HG02973 (cell line): ENCODE measurements around the gene ARSG.
"Not testable (repeated sequence)": the region's sequence is repeated elsewhere in the genome, so short reads cannot be mapped to it uniquely, and the experiment has no call there.

ENCODE experiments used
- ATAC-seq: cut with Tn5 transposase; IDR thresholded peaks from one replicate; pipeline ENCODE4 v1.9.1; 2021; ENCODE audit warnings: moderate library complexity; ENCODE audit not compliant: unreplicated experiment

Gene ARSG

DNA sequence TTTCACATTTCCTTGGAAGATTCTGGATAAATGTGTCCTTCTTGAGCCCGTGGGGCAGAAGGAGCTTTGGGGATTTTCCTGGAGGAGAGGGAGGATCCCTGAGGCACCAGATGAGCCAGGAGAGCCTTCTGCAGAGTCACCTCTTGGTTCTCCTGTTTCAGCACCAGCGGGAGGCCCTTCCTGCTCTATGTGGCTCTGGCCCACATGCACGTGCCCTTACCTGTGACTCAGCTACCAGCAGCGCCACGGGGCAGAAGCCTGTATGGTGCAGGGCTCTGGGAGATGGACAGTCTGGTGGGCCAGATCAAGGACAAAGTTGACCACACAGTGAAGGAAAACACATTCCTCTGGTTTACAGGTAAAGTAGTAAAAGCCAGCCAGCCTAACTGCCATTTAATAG, 77.1 kb downstream of the ARSG start:
- ATAC-seq: no peak

DNA sequence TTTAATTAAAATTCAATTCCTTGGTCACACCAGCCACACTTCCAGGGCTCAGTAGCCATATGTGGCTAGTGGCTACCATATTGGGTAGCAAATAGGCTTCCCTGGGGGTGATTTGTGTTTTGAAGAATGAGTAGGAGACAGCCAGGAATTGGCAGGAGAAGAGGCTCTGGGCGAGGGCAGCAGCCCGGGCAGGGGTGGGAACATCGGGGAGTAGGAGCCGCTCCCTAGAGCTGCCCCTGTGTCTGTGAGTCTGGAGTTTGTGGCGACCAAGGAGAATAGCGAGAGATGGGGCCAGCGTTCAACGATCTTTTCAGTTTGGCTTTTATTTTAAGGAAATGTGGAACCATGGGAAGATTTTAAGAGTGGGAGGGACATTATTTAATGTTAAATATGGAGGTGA, 84.3 kb downstream of the ARSG start:
- no peak for ATAC-seq

DNA sequence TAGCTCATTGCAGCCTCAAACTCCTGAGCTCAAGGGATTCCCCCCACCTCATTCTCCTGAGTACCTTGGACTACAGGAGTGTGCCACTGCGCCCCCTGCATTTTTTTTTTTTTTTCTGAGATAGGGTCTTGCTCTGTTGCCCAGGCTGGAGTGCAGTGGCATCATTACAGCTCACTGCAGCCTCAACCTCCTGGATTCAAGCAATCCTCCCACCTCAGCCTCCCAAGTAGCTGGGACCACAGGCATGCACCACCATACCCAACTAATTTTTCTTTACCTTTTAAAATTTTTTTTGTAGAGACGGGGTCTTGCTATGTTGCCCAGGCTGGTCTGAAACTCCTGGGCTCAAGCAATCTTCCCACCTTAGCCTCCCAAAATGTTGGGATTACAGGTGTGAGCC, 84.9 kb downstream of the ARSG start:
- not testable (repeated sequence) for ATAC-seq

DNA sequence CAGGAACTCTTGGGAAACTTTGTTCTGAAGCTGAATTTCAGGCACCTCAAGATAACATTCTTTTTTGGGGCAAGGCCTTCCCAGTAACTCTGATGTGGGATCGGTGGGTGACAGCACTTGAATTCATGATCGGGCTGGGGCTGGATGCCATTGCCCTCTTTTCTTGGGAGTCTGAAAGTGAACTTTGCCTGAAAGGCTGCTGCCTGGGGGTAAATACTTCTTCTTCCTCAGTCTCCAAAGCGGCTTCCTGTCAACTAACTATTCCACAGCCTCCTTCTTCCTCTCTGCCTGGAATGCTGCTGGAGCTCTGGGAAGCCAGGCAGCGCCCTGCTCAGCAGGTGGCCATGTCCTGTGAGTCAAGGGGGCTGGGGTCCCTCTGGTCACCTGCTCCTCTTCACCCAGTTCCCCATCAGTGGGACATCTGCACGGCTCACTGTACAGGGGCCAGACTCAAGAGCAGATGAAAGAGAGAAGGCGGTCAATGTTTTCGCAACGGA, 86.5 kb downstream of the ARSG start:
- no peak for ATAC-seq

DNA sequence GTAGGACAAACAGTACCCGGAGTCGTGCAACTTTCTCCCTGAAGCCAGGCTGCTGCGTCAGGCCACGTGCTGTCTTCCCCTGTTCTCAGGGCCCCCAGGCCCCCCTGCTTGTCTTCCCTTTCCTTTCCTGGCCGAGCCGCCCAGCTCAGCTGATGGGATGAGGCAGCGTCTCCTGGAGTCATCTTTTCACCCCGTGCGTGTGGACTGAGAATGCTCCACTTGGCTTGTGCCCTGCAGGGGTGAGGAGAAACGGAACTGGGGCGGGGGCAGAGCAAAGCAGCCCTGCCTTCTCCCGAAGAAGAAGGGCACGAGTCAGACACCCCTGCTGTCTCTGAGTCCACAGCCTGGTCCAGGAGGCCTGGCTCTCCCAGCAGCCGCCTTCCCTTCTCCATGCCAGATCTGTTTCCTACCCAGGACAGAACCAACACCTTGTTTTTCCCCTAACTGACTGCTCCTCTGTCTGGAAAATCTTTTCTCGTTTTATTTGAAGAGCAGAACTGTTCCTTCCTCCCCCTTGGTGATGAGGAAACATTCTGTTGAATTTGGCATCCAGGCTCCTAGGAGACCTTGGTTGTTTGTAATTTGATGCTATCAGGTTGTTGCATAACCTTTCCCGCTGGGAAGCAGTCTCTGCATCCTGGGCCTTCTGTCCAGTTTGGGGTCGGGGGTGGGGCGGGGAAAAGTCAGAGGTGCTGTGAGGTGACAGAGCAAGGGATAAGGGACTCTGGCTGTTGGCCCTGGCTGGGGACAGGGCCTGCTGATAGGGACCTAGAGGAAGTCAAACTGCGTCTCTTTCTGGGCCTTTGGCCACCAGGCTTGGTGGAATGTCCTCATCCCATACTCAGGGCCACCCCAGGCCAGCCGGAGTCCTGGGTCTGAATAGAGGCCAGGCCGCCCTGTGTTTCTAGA, 87.2 kb downstream of the ARSG start:
- ATAC-seq: no peak

DNA sequence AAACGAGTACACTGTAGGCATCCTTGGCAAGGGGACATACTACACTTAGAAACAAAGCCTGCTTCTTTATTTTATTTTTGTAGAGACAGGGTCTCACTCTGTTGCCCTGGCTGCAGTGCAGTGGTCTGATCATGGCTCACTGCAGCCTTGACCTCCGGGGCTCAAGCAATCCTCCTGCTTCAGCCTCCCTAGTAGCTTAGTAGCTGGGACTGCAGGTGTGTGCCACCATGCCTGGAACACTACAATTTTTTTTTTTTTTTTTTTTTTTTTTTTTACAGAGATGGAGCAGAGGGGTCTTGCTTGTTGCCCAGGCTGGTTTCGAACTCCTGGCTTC, 87.8 kb downstream of the ARSG start:
- no peak for ATAC-seq

DNA sequence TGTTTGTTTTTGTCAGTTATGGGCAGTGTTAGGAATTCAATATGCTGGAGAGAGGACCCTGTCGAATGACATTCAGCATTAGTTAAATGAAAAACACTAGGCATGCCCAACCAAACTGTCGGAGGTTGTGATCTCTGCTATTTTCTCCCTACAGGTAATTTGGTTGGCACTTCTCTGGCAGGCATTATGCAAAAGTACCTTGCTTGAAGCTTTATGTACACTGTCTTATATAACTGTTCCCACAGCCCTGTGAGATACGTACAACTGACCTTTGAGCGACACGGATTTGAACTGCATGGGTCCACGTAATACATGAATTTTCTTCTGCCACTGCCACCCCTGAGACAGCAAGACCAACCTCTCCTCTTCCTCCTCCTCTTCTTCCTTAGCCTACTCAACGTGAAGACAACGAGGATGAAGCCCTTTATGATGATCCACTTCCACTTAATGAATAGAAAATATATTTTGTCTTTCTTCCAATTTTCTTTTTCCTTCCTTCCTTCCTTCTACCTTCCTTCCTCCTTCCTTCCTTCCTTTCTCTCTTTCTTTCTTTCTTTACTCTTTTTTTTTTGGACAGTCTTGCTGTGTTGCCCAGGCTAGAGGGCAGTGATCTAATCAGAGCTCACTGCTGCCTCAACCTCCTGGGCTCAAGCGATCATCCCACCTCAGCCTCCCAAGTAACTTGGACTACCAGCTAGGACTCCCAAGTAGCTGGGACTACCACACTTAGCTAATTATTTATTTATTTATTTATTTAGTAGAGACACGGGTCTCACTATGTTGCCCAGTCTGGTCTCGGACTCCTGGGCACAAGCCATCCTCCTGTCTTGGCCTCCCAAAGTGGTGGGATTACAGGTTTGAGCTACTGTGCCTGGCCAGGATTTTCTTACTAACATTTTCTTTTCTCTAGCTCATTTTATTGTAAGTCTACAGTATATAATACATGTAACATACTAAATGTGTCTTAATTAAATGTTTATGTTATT, 88.7 kb downstream of the ARSG start:
- ATAC-seq: no peak

DNA sequence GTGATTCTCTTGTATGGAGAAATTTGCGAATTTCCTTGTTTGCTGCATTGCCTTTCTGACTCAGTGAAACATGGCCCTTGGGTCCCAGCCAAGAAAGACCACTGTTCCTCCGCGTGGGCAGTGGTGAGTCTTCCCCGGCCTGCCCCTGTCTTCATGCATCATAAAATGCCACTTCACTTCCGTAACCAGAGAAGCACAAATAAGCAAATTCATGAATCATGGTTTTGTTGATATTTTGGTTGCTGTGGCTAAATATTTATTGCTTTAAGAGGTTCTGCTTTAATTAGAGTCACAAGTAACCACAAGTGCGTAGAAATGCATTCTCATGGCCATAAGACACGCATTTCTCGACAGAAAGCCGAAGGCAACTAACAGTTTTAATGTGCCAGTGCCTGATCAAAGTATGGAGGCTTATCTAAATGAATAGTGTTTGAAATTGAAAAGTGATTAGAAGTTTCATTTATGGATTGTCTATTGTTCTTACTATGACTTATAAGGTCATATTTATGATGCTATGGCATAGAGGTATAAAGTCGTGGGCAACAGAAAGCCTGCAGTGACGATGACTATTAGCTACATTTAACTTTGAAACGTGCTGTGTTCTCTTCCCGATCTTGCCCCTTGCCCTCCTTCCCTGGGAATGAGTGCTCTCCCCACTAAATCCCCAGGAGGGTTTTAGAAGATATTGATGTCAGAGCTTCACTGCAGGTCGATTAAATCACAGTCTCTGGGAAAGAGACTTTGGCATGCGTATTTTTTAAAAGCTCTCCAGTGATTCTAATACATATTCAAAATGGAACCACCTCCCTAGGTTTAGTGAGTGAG, 90.0 kb downstream of the ARSG start:
- no peak for ATAC-seq

DNA sequence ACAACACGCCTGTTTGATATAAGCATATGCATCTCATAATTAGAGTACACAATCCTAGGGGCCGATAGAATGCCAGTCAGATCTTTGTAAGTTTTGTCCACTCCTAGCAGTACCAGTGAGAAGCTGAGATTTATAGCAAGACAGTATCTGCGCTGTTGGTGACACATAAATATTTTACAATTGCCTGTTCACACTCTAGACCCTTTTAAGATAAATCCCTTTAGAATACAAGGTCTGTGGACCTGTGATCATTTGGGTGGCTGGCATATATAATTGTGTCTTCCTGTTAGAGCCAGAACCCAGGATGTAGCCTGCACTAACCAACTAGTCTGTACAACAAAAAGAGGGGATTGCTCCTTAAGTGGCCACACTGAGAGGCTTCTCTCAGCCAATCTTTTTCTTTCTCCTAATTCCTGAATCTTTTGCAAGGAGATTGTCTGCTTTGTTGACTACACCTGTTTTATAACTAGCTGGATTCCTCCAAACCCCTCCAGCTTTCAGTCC, 91.3 kb downstream of the ARSG start:
- ATAC-seq: no peak

DNA sequence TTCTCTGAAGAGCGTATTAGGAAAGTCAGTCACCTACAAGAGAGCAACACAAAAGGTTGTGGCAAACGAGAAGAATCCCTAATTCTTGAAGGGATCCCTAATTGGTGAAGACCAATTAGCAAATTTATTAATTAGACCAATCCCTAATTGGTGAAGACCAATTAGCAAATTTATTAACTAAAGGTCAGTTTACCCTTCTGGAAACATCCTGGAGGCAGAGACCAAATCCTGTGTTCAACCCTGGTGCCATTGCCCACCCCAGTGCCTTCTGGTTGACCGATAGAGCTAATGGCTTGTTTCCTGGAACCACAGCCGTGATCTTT, 91.8 kb downstream of the ARSG start:
- ATAC-seq: no peak

DNA sequence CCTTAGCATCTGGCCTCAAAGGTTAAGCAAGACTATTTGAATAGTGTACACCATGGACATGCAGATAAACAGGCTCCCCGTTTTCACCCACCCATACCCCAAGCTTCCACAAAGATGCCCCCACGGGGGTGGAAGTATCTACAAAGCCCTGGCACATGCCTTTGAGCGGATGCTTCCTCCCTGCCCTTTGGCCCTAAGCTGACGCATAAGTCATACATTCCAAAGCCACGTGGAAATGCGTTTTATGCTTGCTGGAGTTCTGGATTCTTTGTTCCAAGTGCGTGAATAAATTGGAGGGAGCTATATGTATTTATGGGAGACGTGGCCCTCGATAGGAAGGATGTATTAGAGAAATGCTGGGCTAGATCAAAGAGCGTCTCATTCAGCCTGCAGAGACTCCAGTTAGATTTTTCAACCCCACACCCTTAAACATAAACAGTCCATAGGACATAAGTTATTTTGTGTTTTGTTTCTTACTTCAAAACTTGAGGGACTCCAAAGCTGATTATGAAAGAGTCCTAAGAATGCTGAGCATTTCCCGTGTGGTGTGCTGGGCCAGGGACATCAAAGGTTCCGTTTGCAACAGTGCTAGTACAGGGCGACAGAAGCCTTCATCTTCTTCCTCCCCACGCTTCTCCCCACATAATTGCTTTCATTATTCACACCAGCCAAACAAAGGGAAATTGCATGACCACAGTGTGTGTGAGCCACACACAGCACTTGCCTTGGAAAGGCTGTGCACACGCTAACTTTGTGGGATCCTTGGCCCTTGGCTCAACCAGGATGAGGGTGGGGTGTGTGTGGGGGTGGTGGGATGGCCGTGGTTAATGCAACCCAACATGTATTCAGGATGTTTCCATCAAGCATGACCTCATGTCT, 92.4 kb downstream of the ARSG start:
- no peak for ATAC-seq

DNA sequence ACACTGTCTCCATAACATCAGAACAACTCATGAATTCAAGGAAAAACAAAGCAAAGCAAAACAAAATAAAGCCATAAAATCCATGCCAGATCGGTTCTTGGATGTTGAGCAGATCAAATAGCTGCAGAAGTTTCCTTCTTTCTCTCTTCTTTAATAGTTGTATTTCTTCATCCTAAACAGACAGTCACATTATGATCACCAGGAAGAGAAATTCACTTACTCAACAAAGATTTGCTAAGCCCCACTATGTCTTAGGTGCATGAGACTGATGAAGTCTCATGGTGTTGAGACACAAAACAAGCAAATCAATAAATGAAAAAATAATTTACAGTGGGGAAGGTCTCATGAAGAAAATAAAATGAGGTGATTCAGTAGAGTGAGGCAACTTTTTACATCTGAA, 93.2 kb downstream of the ARSG start:
- no peak for ATAC-seq

DNA sequence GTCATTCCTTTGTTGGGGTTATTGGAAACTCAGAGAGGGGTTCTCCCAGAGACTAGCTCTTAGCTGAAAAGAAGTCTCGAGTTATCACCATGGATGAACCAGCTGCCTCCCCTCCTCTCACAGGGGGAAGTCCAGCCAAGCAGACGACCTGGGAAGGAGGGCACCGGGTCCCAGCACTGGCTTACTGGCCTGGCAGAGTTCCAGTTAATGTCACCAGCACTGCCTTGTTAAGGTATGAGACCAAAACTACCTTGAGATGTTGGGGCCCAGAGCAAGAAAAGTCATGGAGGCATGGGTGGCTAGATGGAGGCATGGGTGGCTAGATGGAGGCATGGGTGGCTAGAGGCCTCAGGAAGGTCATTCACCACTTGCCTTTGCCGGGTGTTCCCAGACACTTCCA, 93.6 kb downstream of the ARSG start:
- no peak for ATAC-seq

DNA sequence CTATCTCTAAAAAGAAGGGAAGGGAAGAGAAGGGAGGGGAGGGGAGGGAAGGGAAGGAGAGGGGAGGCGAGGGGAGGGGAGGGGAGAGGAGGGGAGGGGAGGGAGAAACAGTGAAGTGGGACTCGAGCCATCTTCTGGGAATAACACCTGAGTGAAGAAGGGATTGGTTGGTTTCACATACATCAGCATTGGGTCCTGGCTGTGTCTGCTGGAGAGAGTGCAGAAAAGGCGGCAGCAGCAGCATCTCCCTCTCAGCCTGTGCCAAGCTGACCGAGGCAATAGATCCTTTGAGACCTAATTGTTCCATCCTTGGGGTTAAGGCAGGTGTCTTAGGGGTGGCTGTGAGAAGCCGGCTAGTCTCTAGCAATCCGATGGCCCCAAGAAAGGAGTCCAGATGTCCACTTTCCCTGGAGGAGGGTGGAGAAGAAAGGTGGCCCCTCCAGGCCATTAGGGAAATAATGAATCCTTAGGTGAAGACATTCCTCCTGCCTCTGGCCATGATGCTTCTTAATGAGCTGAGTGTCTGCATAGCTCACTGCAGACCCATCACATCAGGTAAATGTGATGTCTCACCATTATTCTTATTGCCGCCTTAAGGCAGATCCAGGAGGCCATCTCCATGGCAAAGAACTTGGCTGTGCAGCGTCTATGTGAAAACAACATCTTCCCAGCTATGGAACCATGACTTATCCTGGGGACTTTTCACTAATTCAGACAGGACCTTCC, 94.4 kb downstream of the ARSG start:
- ATAC-seq: no peak

DNA sequence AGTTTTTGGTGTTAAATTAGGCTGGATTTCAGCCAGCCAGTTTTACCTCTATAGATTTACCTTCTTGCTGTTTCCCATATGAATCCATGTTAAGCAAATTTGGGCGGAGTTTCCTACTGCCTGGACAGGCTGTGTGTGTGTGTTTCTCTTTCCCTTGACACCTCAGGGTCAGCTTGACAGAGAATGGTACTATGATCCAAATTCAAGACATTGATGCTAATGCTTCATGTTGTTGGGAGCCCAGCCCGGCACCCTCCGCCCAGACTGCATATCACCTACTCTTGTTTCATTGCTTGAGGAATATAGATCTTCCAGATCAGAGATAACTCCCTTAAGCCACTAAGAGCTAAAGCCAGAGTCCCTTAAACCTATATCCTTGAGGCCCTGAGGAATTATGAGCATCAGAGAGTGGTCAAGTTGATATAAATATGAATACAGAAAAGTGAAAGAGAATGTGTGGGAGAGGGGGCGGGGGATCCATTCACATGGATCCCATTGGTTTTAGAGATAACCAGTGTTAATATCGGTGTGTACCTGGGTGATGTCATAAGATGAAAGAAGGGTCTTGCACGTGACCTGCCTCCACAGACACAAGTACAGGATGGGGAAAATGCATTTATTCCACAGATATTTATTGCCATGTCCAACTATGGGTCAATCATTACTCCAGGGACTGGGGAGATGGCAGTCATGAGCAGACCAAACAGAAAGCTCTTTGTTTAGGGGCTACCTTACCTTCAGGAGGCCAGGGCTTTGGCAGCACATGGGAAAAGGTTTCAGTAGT, 96.3 kb downstream of the ARSG start:
- no peak for ATAC-seq

DNA sequence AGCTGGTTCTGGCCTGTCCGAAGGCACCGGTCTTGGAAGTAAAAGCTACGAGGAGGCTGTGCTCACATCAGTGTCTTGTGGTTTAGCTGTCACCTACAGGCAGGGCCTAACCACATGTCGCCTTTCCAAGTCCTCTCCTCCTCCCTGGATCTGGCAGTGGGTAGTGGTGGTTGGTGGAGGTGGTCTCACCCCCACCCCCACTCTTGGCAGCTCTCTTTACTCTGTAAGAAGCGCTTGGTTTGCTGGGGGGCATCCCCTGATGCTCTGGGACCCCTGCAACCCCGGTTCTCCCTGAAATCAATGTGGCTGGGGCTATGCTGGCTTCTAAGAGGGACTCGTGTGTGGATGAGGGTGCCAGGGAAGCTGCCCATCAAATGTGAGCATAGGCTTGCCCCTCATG, 97.7 kb downstream of the ARSG start:
- no peak for ATAC-seq

DNA sequence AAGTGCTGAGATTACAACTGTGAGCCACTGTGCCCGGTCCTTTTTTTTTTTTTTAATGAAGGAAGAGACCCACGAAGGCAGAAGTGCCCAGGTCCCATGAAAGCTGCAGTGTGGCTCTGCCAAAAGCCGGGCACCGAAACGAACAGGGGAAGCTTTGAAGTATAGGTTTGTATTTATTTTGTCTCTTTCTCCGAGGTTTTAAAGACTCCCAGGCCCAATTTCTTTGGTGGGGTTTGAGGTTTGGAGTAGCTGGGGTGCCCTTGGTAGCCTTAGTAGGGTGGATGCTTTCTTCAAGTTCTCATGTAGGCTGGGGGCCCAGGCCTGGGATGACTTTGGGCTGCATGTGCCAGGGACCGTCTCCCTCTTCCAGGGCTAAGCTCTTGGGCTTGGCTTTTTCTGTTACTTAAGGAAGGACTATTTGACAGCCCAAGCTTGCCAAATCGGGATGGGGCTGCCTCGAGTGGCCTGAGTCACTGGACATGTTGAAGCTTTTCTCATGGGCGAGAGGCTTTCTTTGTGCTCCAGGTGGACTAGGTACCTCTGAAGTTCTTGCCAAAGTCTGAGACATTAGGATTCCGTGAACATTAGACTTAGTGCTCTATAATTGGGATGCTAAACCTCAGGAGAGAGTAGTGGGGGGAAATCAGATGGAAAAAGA, 99.7 kb downstream of the ARSG start:
- ATAC-seq: no peak
